Spleen (tissue), 7 donors: Measurements from ENCODE around the gene CDRT4.

Source experiments
- CTCF ChIP-seq, 11 experiments: fragments of 200-600 bp in 7 of 11; fragments of 450-650 bp in 4 of 11; sonication (generic) in 4 of 11; IDR thresholded peaks in 8 of 11; conservative IDR thresholded peaks in 3 of 11; 1 replicate in 7 of 11; 2 replicates in 4 of 11; pipeline versions ENCODE4 v1.4.0 to v1.8.0; 2016 to 2021; ENCODE audit warnings: antibody characterized with exemption in 11 of 11, inconsistent platforms in 4 of 11, mild to moderate bottlenecking in 1 of 11
- POLR2A ChIP-seq, 3 donors: fragments of 450-650 bp; IDR thresholded peaks; one replicate each; pipeline ENCODE4 v1.5.1; 2017; ENCODE audit warnings: antibody characterized with exemption in 3 of 3, mild to moderate bottlenecking in 1 of 3
- POLR2AphosphoS5 ChIP-seq, 3 donors: sonication (generic); formaldehyde crosslinking; IDR thresholded peaks; one replicate each; pipeline ENCODE4 v1.5.1; 2017; ENCODE audit warnings: antibody characterized with exemption in 3 of 3
- donor health status: DM: no; HTN: no; CAD: no; lungs with moderate emphysema.
- donor health status: DM: no; HTN: no; CAD: no.
- donor health status: DM: no; HTN: no; CAD: no.

GRCh38 chr17:15434956-15435355, 32.5 kb downstream of the CDRT4 start:
- TF ChIP-seq CTCF (IDR thresholded peaks at IDR 0.05 in 8 of 11, conservative IDR thresholded peaks at IDR 0.05 in 3 of 11) (no peak), POLR2A (IDR thresholded peaks at IDR 0.05) (no peak), POLR2AphosphoS5 (IDR thresholded peaks at IDR 0.05) (no peak)
